Activated CD4-positive, alpha-beta T cell treated with anti-CD3 and anti-CD28 coated beads for 36 hours (primary cell): ENCODE measurements around the gene LRBA. TPM values are rescaled to one million over a fixed set of nuclear protein-coding genes. Genes with fewer than 3 reads are reported as not detected.
A peak's percentile ranks its signal among the peaks of the same experiment; 100 is the strongest.
"Not testable (repeated sequence)": the region's sequence is repeated elsewhere in the genome, so short reads cannot be mapped to it uniquely, and the experiment has no call there.

Experiments
- ATAC-seq: fragments of 200-7000 bp; cut with Tn5 transposase; one replicate; pipeline ENCODE4 v1.10.0; 2021; ENCODE audit warnings: mild to moderate bottlenecking, moderate library complexity
- CTCF ChIA-PET: fragments of 350-600 bp; sonication (Branson Sonifier 250); formaldehyde crosslinking; loops from one replicate; lab custom pipeline; 2021; ENCODE audit warnings: antibody characterized with exemption; lab: Charles Lee
- POLR2A ChIA-PET: fragments of 350-600 bp; sonication (Branson Sonifier 250); formaldehyde crosslinking; loops from one replicate; lab custom pipeline; 2021; ENCODE audit warnings: antibody characterized with exemption, inconsistent platforms; lab: Charles Lee
- DNase-seq: peaks from one replicate; pipeline ENCODE4 v3.0.0-alpha.2; 2020
- H3K27ac Mint-ChIP-seq: one replicate; pipeline ENCODE4 v1.8.0; 2021; ENCODE audit warnings: mixed read lengths
- H3K27me3 Mint-ChIP-seq: one replicate; pipeline ENCODE4 v1.8.0; 2021; ENCODE audit warnings: mixed read lengths
- H3K36me3 Mint-ChIP-seq: one replicate; pipeline ENCODE4 v1.8.0; 2021; ENCODE audit warnings: low read depth, mixed read lengths
- H3K4me1 Mint-ChIP-seq: one replicate; pipeline ENCODE4 v1.8.0; 2021; ENCODE audit warnings: mixed read lengths
- H3K4me3 Mint-ChIP-seq: one replicate; pipeline ENCODE4 v1.8.0; 2021; ENCODE audit warnings: mild to moderate bottlenecking, moderate library complexity, mixed read lengths
- H3K9me3 Mint-ChIP-seq: one replicate; pipeline ENCODE4 v1.8.0; 2021; ENCODE audit warnings: low read depth, mixed read lengths
- intact Hi-C, 2 experiments: fragments of 100-400 bp; cut with DNase I in 1 of 2; cut with micrococcal nuclease in 1 of 2; formaldehyde crosslinking; loops; one replicate each; pipeline versions ENCODE4 v1.14.2 to v1.15.1; 2022 to 2024; cut with DNase I, micrococcal nuclease
- total RNA-seq, 2 experiments: library from RNA; stranded (reverse); gene quantifications; one replicate each; pipeline ENCODE4 v1.2.3, GENCODE V29; 2021

The LRBA gene
- total RNA-seq: 10 to 100 TPM; 56.6 to 59.2 TPM

- POLR2A ChIA-PET: interaction anchor here (0.5 to 3.1 kb wide), 2 partner anchors 14 to 15 kb away, joined by 3 to 19 read pairs; no protein-coding TSS in a partner anchor
- Mint-ChIP-seq H3K27me3 (no peaks in the 10 kb centered on the region), H3K27ac (peak within 1 kb of the TSS; percentile 99), H3K4me3 (peak within 1 kb of the TSS; percentile 90), H3K9me3 (no peaks in the 10 kb centered on the region), H3K36me3 (peaks cover 26% of the 10 kb centered on the region), H3K4me1 (peaks cover 24% of the 10 kb centered on the region)
- CTCF ChIA-PET: interaction anchor here (0.6 to 1.7 kb wide), 3 partner anchors 43 to 785 kb away, joined by 3 to 4 read pairs (median 3); no protein-coding TSS in a partner anchor
- peak; percentile 90 for DNase-seq
- ATAC-seq: peak; percentile 78
- intact Hi-C loops: loop anchor here (1.0 to 10.0 kb wide), 8 partner anchors 16 to 1768 kb away; partner anchors contain the start of genes RPS3A (in 2 of the 2), FBXW7 (in 1 of the 2) and GATB (in 1 of the 2)
These were observed at the start of gene LRBA for GRCh38 chr4:151014521-151015458. LRBA (minus strand) TSS chr4:151015284; CDS start chr4:151014642, 642 bp downstream.

- intact Hi-C loops, H3K9me3 Mint-ChIP-seq, H3K4me1 Mint-ChIP-seq, H3K4me3 Mint-ChIP-seq, POLR2A ChIA-PET, H3K36me3 Mint-ChIP-seq, DNase-seq, H3K27ac Mint-ChIP-seq, H3K27me3 Mint-ChIP-seq: not testable (repeated sequence)
- ATAC-seq: peak; percentile 55
- CTCF ChIA-PET: interaction anchor here (0.6 to 1.4 kb wide), 4 partner anchors 11 to 212 kb away, joined by 3 to 5 read pairs (median 3); no protein-coding TSS in a partner anchor
These were observed 48.1 kb upstream of the LRBA start for GRCh38 chr4:151063143-151063542.

- ChIA-PET CTCF (no interaction called here), POLR2A (no interaction called here)
- Mint-ChIP-seq H3K36me3 (no peaks in the 10 kb centered on the region), H3K27me3 (no peaks in the 10 kb centered on the region), H3K27ac (no peak overlapping the region), H3K4me1 (no peaks in the 10 kb centered on the region), H3K9me3 (peaks cover 2% of the 10 kb centered on the region), H3K4me3 (no peak overlapping the region)
- ATAC-seq (no peak), DNase-seq (no peak)
- intact Hi-C loops: no loop called here
These were observed 40.5 kb upstream of the LRBA start for GRCh38 chr4:151055539-151055938.

DNA sequence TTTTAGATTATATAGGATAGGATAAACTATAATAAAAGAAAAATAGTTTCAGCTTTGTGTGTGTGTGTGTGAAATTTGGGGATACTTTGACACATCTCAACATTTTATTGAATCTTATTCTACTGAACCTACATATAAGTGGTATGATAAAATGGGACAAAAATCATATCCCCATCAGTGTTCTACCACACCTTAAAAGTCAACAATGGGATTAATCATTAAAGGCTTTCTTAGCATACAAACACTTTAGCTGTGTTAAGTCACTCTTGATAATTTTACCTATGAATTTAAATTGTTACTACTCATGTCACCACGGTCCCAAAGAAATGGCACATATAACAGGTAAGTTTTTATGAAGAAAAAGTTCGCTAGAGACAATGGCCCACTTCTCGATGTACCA, 37.7 kb upstream of the LRBA start:
- H3K27ac Mint-ChIP-seq: no peak overlapping the region
- no peaks in the 10 kb centered on the region for H3K4me1 Mint-ChIP-seq
- ChIA-PET CTCF (interaction anchor here (0.6 to 0.7 kb wide), 2 partner anchors 43 to 92 kb away, joined by 3 read pairs; no protein-coding TSS in a partner anchor), POLR2A (no interaction called here)
- ATAC-seq: no peak
- H3K27me3 Mint-ChIP-seq: no peaks in the 10 kb centered on the region
- H3K4me3 Mint-ChIP-seq: no peak overlapping the region
- no peaks in the 10 kb centered on the region for H3K36me3 Mint-ChIP-seq
- intact Hi-C loops: no loop called here
- H3K9me3 Mint-ChIP-seq: peaks cover 2% of the 10 kb centered on the region
- DNase-seq: no peak

DNA sequence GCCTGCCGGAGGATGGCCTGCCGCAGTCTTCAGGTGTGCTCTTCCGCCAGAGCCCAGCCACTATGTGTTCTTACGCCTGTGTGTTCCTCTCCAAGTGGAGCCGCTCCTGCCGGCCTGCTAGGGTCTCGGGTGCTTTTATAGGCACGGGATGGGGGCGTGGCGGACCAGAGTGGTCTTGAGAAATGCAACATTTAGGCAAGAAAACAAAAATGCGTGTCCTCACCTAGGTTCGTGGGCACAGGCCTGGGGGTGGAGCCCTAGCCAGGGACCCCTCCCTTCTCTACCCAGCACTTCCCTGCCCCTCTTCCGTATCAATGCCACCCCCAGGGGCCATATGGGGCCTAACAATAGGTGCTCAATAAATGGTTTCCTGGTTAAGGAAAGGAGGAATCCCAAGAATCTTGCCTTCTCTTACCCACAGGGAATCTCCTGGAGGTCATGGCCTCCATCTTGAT, 34.4 kb upstream of the LRBA start:
- Mint-ChIP-seq H3K27ac (no peak overlapping the region), H3K36me3 (no peaks in the 10 kb centered on the region), H3K4me3 (no peak overlapping the region), H3K4me1 (no peaks in the 10 kb centered on the region), H3K9me3 (no peaks in the 10 kb centered on the region), H3K27me3 (no peaks in the 10 kb centered on the region)
- ChIA-PET POLR2A (no interaction called here), CTCF (no interaction called here)
- DNase-seq (no peak), ATAC-seq (no peak)
- intact Hi-C loops: no loop called here

GRCh38 chr4:151048913-151049312, 33.8 kb upstream of the LRBA start:
- ChIA-PET CTCF (interaction anchor here (1.2 kb wide), 1 partner anchor 25 kb away, joined by 4 read pairs; no protein-coding TSS in a partner anchor), POLR2A (interaction anchor here (0.6 kb wide), 1 partner anchor 19 kb away, joined by 3 read pairs; no protein-coding TSS in a partner anchor)
- no peak for ATAC-seq

DNA sequence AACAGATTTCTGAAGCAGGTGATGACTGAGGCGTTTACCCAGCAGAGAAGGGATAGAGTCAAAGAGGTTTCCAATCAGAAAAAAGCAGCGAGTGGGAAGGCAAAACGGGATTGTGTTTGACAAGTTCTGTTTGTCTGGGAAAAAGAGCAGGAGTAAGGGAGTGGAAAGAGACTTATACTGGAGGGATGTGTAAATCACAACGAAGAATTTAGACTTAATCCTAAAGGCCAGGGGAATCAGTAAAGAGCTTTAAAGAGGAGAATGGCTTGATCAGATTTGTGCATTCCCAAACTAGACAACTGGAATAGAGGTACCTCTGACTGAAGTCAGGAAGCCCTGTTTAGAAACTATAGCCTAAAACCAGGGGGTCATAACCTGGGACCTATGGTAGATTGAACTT, 31.5 kb upstream of the LRBA start:
- intact Hi-C loops: no loop called here
- Mint-ChIP-seq H3K9me3 (no peaks in the 10 kb centered on the region), H3K27ac (no peak overlapping the region), H3K4me1 (peaks cover 2% of the 10 kb centered on the region), H3K36me3 (no peaks in the 10 kb centered on the region), H3K27me3 (no peaks in the 10 kb centered on the region), H3K4me3 (no peak overlapping the region)
- CTCF ChIA-PET: interaction anchor here (0.7 kb wide), 1 partner anchor 67 kb away, joined by 3 read pairs; no protein-coding TSS in a partner anchor
- POLR2A ChIA-PET: no interaction called here
- no peak for ATAC-seq
- DNase-seq: no peak

More at GRCh38 chr4:151048913-151049312, 33.8 kb upstream of the LRBA start:
- peaks cover under 1% of the 10 kb centered on the region for H3K4me1 Mint-ChIP-seq
- no peak for DNase-seq
- H3K27me3 Mint-ChIP-seq: no peaks in the 10 kb centered on the region
- H3K36me3 Mint-ChIP-seq: no peaks in the 10 kb centered on the region
- intact Hi-C loops: no loop called here
- no peaks in the 10 kb centered on the region for H3K9me3 Mint-ChIP-seq
- no peak overlapping the region for H3K27ac Mint-ChIP-seq
- H3K4me3 Mint-ChIP-seq: no peak overlapping the region

DNA sequence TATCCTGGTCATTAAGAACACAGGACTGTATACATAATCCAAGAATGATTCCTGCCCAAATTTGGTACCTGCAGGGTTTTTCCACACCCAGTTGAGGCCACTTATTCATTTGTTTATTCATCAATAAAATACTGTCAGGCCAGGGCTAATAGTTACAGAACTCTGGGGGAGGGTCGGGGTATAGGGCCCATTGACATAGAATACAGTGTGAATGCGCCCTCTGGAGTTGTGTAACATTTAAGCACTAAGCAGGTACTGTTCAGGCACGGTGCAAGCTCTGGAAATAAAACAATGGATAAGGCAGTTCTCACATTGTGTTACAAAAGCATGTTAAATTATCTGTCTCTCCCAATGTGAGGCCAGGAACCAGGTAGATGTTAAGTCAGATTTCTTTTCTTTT, 30.8 kb upstream of the LRBA start:
- ChIA-PET CTCF (no interaction called here), POLR2A (no interaction called here)
- DNase-seq: peak; percentile 37
- H3K27ac Mint-ChIP-seq: no peak overlapping the region
- peak; percentile 89 for ATAC-seq
- no peak overlapping the region for H3K4me3 Mint-ChIP-seq
- peaks cover 2% of the 10 kb centered on the region for H3K4me1 Mint-ChIP-seq
- intact Hi-C loops: no loop called here
- H3K36me3 Mint-ChIP-seq: no peaks in the 10 kb centered on the region
- no peaks in the 10 kb centered on the region for H3K27me3 Mint-ChIP-seq
- H3K9me3 Mint-ChIP-seq: no peaks in the 10 kb centered on the region

DNA sequence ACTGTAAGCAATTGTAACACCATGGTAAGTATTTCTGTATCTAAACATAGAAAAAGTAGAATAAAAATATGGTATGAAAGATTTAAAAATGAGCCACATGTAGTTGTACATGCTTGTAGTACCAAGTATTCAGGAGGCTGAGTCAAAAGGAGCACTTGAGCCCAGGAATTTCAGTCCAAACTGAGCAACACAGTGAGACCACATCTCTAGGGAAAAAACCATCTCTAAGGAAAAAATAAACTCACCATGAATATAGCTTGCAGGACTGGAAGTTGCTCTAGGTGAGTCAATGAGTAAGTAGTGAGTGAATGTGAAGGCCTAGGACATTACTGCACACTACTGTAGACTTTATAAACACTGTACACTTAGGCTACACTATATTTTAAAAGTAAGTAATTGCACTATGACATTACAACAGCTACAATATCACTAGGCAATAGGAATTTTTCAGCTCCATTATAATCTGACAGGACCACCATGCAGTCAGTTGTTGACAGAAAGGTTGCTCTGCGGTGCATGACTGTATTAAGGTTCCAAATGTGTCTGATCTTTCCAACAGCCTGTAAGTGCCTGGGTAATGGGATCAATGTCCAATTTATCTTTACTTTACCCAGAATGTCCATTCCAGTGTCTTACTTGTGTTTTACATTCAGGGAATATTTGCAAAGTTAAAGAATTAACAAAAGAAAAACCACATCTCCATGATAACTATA, 28.9 kb upstream of the LRBA start:
- Mint-ChIP-seq H3K27ac (no peak overlapping the region), H3K4me3 (no peak overlapping the region), H3K4me1 (peaks cover 2% of the 10 kb centered on the region), H3K27me3 (no peaks in the 10 kb centered on the region), H3K36me3 (no peaks in the 10 kb centered on the region), H3K9me3 (no peaks in the 10 kb centered on the region)
- ChIA-PET POLR2A (interaction anchor here (0.5 kb wide), 1 partner anchor 226 kb away, joined by 3 read pairs; no protein-coding TSS in a partner anchor), CTCF (interaction anchor here (0.6 kb wide), 1 partner anchor 26 kb away, joined by 3 read pairs; no protein-coding TSS in a partner anchor)
- DNase-seq (no peak), ATAC-seq (peak; percentile 44)
- intact Hi-C loops: no loop called here

- Mint-ChIP-seq H3K27ac (no peak overlapping the region), H3K27me3 (no peaks in the 10 kb centered on the region), H3K4me1 (peaks cover 8% of the 10 kb centered on the region), H3K9me3 (no peaks in the 10 kb centered on the region), H3K36me3 (no peaks in the 10 kb centered on the region), H3K4me3 (no peak overlapping the region)
- ATAC-seq: no peak
- ChIA-PET POLR2A (no interaction called here), CTCF (no interaction called here)
- intact Hi-C loops: no loop called here
- no peak for DNase-seq
These were observed 24.6 kb upstream of the LRBA start for GRCh38 chr4:151039733-151040132.
